ENCODE results near the gene ARHGAP28.

ARHGAP28 gene

GRCh38 chr18:6866552-6867085, 137.1 kb downstream of the ARHGAP28 start:
- in situ Hi-C loops (cut with MboI; ENCODE audit: low sequenced_read_pairs): no loop called here

GRCh38 chr18:6868033-6868432, 138.5 kb downstream of the ARHGAP28 start:
- in situ Hi-C loops (cut with MboI; ENCODE audit: low sequenced_read_pairs): no loop called here

DNA sequence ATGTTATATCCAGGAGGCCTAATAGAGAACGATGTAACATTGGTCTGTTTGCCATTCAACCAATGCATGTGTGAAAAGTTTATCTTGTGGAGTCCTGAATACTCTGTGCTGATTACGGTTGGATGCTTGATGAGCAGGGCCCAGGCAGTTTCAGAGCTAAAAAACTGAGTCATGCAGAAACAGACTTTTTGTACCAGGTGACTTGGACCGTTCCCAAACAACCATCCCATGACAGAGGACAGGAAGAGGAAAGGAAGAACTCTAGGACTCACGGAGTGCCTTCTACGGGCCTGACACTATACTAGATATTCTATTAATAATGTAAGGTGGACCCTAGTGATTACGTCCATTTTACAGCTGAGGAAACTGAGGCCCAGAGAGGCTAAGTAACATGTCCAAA, 142.1 kb downstream of the ARHGAP28 start:
- in situ Hi-C loops (cut with MboI; ENCODE audit: low sequenced_read_pairs): no loop called here

DNA sequence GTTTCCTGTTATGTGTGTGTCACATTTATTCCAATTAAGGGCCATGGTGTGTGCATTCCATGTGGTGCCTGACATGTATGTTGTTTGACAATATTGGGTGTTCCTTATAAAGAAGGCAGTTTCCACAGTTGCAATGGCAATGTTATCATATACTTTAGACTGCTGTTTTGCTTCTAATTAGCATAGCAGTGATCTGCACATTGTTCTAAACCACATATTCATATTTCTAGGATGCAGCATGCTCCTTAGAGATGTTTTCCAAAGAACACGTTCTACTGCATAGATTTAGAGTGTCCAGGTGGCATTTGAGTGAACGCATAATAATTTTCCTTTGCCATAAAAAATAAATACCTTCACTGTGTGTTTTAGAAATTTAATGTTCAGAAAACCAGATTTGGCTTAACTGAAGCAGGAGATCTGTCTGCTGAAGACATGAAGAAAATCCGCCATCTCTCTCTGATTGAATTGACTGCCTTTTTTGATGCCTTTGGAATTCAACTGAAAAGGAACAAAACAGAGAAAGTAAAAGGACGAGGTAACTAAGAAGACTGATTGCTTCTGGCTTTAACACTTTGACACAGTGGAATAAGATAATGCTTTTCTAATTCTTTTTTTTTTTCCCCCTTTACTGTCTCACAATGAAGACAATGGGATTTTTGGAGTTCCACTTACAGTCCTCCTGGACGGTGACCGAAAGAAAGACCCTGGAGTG, 143.7 kb downstream of the ARHGAP28 start:
- in situ Hi-C loops (cut with MboI; ENCODE audit: low sequenced_read_pairs): no loop called here

DNA sequence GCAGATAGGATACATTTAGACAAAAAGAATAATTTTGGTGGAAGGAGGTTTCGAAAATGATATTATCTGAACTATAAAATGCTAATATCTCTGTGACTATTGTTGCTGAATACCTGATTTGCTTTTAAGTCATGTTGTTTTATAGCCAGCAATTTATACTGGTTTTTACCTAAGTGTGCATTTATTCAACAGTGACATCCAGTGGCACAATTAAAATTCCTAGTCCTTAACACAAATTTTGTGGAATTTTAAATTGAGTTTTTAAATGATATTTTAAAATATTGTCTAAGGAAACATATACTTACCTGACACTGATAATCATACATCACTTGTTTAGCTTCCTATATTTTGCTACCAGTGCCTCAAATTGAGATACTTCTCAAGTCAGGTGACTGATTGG, 144.8 kb downstream of the ARHGAP28 start:
- in situ Hi-C loops (cut with MboI; ENCODE audit: low sequenced_read_pairs): no loop called here

- in situ Hi-C loops (cut with MboI; ENCODE audit: low sequenced_read_pairs): no loop called here
Observed at GRCh38 chr18:6875749-6876148, 146.2 kb downstream of the ARHGAP28 start.

DNA sequence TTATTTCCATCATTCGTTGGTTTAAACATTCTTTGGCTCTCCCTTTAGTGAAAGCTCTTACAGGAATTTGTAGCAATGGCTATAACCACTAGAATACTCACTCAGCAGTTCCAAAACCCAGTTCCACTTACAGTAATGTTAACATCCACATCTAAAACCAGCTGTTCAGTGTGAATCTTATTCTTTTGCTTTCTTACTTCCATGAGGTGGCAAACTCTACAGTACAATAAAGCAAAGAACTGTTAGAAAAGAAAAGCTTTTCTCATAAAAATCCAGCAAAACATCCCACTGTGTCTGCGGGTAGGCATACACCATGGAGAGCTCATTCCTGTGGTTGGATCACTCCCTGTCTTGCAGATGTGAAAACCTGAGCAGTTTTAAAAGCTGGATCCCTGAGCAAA, 147.1 kb downstream of the ARHGAP28 start:
- in situ Hi-C loops (cut with MboI; ENCODE audit: low sequenced_read_pairs): no loop called here

- in situ Hi-C loops (cut with MboI; ENCODE audit: low sequenced_read_pairs): no loop called here
Observed at GRCh38 chr18:6877288-6877687, 147.8 kb downstream of the ARHGAP28 start.

GRCh38 chr18:6878556-6879297, 149.2 kb downstream of the ARHGAP28 start:
- in situ Hi-C loops (cut with MboI; ENCODE audit: low sequenced_read_pairs): no loop called here

DNA sequence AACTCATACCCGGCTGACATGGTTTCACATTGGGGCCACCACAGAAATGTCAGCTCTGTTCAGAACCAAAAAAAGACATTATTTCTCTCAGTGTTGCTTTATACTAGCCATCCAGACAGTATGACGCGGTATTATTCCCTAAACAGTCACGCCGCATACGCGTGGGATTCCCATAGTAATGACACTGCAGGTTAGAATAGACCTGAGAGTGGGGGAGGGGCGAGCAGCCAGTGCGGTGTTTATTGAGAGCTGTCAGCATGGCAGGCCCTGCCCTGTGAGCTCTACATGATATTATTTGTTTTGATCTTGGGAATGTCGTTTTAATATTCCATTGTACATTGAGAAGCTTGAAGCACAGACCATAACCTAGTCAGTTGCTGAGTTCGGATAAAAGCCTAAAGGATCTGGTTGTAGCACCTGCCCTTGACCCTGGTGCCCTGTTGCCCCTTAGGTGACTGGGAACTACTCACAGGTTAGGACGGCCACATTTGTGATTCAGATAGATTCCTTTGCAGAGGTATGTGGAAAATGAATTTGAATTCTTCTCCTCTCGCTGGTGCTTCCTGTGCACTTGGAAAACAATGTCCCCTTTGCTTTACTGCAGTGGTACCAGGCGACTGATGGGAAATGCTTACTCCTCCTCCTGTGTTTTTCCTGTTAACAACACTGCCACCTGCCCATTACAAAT, 150.1 kb downstream of the ARHGAP28 start:
- in situ Hi-C loops (cut with MboI; ENCODE audit: low sequenced_read_pairs): no loop called here

GRCh38 chr18:6881034-6881820, 151.7 kb downstream of the ARHGAP28 start:
- in situ Hi-C loops (cut with MboI; ENCODE audit: low sequenced_read_pairs): no loop called here

DNA sequence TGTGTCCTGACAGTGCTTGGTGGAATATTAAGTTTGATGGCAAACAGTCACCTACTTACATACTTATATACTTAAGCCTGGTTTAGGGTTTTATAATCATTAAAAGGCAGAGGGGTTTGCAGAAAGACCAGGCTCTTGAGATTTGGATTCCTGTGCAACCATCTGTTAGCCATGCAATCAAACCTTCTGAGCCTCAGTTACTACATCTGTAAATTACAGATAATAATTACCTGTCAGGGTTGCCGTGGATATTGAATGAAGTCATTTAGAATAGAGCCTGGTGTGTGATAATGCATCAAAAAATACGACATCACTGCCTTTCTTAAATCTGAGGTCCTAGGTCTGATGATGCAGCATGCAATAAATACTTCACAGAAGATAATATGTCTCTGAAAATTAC, 152.9 kb downstream of the ARHGAP28 start:
- in situ Hi-C loops (cut with MboI; ENCODE audit: low sequenced_read_pairs): no loop called here

DNA sequence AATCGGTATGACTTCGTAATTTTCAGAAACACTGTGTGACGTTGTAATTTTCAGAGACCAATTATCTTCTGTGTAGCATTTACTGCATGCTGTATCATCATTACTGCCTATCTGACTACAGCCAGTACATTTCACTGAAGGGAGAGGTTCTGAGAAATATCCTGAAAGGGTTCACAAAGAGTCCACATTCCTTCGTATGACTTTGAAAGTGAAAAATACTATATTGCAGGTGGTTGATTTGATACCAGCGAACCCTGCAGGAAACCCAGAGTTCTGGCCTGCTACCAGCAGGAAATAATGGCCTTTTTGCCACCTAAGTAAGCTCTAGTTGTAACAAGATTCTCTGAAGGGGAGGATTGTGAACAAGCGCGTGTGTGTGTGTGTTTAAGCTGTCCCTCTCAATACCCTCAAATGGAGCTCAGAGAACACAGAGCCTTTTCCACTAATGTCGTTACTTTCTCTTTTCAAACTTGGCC, 155.5 kb downstream of the ARHGAP28 start:
- in situ Hi-C loops (cut with MboI; ENCODE audit: low sequenced_read_pairs): no loop called here

DNA sequence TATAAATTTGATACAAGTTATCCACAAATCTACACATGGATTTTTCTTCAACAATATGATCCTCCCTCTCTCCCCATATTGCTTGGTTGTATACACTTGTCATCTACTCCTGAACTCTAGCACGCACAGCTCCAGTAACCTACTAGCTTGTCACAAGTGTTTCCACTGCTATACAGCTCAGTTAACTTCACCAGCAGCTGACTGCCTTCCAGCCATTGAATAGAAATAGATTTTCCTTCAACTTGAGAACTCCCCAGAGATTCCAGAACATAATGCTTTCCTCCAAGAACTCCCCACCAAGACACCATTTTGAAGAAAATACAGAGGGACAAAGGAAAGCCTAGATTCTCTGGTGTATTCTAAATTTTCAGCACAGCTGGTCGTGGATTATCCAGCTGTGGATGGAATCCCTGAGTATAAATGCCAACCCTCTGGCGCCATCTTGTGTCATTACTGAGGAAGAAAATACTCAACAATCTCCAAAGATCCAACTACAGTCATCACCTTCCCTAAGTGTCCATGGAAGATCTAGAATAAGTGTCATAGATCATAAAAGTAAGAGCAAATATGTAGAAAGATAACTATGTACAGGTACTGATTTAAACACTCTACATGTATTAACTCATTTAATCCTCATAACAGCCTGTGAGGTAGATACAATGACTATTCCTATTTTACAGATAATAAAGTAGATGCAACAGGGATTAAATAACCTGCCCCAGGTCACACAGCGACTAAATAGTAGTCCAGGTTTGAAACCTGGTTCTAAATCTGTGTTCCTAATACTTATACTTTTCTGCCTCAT, 156.7 kb downstream of the ARHGAP28 start:
- in situ Hi-C loops (cut with MboI; ENCODE audit: low sequenced_read_pairs): no loop called here

DNA sequence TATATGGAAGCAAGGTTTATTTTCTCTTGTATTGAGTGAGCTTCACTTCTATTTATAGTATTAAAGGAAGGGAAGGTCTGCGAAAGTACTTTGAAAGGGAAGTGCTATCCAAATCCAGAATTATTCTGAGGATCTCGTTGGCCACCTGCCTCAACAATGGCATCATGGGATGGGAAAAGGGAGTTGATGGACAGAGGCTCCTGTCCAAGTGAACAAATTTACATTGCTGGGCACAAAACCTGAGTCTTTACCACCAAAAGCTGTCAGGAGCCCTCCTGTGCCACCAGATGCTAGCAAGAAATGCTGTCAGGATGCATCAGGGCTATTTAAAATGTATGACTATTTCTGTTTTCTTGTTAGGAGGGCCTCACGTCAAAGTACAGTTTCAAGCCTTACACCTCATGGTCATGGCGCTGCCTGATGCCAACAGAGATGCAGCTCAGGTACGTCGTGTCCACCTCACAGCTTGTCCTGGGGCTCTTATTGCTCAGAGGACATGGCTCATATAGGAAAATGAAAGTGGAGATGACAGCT, 157.3 kb downstream of the ARHGAP28 start:
- in situ Hi-C loops (cut with MboI; ENCODE audit: low sequenced_read_pairs): no loop called here

DNA sequence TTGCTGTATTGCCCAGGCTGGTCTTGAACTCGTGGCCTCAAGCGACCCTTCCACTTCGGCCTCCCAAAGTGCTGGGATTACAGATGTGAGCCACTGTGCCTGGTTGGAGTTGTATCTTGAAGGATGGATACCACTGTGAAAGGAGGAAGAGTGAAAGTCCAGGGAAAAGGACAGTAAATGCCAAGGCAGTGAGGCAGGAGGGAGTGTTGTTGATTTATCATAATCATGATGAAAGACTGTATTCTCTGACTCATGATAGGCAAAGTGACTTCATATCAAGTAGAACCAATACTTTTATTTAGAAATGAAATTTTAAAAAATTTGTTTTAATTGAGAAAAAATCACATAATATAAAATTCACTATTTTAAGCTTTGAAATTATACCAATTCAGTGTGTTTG, 162.3 kb downstream of the ARHGAP28 start:
- in situ Hi-C loops (cut with MboI; ENCODE audit: low sequenced_read_pairs): no loop called here

DNA sequence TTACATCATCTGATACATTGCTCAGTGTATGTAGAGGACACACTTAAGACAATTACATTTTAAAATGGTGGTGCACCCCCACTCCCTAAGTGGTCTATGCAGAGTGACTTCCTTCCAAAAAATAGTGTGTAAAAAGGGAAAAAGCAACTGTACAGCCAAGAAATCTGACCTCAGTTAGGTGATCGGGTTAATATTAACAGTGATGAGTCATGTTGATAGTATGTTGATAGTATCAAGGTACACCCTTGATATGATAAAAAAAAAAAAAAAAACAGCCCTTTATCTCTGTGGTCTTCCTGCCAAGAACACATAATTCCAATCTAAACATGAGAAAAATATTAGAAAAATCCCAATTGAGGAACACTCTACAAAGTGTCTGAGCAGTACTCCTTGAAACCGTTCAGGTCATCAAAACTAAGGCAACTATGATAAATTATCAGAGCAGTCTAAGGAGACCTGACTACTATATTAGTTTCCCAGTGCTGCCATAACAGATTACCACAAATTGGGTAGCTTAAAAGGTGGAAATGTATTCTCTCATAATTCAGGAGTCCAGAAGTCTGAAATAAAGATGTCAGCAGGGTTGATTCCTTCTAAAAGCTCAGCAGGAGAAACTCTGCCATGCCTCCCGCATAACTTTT, 171.9 kb downstream of the ARHGAP28 start:
- in situ Hi-C loops (cut with MboI; ENCODE audit: low sequenced_read_pairs): no loop called here

DNA sequence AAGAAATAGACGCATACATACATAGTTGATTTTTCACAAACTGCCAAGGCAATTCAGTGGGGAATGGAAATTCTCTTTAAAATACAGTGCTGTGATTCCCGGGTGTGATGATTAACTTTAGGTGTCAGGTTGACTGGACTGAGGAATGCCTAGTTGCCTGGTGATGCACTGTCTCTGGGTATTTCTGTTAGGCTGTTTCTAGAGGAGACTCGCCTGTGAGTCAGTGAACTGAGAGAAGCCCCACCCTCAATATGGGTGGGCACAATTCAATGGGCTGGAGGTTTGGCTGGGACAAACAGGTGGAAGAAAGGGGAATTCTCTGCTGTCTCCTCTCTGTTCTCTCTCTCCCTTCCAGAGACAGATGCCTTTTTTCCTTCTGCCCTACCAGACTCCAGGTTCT, 187.6 kb downstream of the ARHGAP28 start:
- in situ Hi-C loops (cut with MboI; ENCODE audit: low sequenced_read_pairs): no loop called here
